ENCODE results near the gene GRPEL1.
"Not testable (repeated sequence)": the region's sequence is repeated elsewhere in the genome, so short reads cannot be mapped to it uniquely, and the experiment has no call there.

GRPEL1 gene

DNA sequence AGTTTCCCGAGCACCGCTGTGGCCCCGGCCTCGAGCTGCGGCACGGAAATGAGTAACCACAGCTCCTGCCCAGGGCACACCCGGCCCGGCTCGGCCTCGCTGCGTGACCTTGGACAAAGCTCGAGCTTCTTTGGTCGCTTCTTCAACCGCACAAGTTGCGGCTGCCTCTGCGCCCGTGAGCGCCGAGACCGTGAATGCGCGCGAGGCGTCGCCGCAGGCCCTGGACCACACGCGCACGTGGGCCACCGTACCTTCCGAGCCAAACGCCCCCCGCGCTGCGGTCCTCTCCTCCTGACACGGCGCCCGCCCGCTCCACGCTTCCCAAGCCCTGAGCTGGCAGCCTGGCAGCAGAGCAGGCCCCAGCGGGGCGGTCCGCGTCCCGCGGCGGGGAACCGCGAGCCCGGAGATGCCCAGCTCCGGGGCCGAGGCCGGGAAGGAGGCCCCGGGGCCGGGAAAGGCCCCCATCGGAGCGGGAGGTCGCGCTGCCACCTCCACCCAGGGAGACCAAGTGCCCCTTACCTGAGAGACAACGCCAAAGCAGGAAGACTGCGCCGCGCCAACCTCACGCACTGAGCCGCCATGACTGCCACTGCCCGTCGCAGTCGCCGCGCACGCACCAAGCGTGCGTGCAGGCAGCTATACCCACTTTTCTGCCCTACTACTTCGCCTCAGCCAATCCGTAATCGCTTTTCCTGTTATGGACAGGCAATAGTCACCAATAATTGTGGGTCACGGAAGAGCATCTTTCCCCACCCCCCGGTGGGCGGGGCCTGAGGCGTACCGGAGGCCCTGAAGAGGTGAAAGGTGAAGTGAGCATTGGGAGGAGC lies at the start of gene GRPEL1:
Gene GRPEL1, minus strand, starts transcription at position 613 of the 827 bp plus-strand sequence. Its CDS starts 32 bp downstream, at position 581.
- DNase-seq (ENCODE audit: low spot score) = peak; percentile 100

DNA sequence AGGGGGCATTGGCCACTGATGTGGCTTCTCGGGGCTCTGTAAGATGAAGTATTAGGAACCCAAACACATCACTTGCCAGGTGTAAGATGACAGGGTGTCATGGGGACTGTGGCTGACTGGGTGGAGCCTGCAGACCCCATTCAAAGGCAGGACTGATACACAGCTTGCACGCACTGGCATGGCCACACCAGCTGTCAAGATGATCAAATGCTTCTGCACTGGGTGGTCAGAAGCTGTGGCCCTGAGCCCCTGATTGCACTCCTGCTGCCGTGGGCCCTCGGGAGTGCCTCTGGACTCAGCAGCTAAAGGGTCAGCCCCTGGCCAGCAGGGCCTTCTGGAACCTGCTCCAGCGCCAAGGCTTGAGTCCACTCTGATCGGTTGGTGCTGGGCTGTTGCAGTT lies 48.8 kb upstream of the GRPEL1 start:
- no peak for DNase-seq (ENCODE audit: low spot score)

DNA sequence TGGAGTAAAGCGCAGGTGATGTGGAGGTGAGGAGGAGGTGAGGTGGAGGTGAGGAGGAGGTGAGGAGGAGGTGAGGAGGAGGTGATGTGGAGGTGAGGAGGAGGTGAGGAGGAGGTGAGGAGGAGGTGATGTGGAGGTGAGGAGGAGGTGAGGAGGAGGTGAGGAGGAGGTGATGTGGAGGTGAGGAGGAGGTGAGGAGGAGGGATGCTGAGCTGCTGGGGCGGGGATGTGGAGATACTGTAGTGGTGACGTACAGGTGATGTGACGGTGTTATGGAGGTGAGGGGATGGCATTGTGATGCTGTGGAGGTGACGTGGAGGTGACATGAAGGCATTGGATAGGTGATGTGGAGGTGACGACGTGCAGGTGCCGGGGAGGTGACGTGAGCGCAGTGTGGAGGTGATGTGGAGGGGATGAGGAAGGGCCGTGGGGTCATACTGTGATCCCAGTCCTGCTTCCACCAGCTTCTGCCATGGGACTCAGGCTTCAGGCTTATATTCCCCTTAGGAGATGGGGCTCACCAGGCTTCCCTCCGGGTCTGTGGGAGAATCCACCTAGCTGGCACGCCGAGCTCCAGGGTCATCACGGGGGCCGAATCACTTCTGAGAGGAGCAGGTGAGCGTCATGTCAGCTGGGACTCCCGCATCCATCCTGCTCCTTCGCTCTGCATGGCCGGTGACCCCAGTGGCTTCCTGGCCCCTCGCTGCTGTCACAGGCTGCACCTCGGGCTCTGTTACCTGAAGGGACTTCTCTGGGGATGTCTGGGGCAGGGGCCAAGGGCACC lies 47.9 kb upstream of the GRPEL1 start:
- DNase-seq (ENCODE audit: low spot score) = no peak

DNA sequence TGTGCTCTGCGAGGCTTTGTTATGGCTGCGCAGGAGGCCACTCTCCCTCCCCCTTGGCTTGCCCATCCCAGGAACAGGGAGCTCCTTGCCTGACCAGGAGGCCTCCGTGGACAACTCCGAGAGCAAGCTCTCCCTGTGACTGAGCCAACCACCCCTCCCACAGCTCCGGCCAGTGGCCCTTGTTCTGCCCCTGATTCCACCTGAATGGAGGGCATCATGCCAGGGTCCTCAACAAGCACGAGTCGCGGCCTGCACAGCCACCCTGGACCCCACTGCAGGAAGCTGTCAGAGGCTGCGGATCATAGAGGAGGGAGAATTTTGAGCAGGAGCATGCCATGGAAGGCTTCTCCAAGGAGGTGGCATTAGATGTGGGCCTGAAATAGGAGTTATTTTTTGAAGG lies 44.8 kb upstream of the GRPEL1 start:
- DNase-seq (ENCODE audit: low spot score) = no peak

DNA sequence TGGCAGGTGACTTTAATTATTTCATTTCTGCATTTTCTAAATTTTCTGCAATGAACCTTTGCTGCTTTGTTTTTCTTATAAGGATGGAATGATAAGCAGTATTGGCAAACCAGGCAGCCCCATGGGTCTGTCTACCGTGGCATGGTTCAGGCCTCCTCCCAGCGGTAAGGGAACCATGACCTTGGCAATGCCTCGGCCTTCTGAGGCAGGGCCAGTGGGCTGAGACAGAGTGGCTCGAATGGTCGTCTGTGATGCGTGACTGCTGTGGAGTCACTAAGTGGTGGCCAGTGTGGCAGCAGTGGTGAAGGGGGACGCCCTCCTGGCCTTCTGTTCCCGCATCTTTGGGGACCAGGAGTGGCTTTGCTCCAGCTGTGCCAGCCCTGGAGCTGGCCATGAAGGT lies 43.6 kb upstream of the GRPEL1 start:
- DNase-seq (ENCODE audit: low spot score) = no peak

DNA sequence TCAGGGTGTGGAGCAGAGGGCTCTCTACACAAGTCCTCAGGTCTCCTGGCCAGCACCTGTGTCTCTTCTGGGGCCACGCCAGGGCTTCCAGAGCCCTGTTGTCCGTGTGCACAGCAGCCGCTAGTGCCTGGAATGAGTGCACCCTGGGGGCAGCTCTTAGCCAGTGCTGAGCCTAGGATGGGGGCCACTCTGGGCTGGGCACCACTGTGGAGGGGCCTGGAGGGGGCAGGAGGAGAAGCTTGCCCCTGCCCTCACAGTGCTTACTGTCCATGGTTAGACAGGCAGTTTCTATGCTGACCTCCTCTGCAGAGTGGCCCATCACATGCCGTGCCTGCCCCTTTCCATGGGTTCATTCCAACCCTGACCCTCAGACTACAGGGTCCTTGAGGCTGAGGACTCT lies 42.7 kb upstream of the GRPEL1 start:
- DNase-seq (ENCODE audit: low spot score) = no peak

DNA sequence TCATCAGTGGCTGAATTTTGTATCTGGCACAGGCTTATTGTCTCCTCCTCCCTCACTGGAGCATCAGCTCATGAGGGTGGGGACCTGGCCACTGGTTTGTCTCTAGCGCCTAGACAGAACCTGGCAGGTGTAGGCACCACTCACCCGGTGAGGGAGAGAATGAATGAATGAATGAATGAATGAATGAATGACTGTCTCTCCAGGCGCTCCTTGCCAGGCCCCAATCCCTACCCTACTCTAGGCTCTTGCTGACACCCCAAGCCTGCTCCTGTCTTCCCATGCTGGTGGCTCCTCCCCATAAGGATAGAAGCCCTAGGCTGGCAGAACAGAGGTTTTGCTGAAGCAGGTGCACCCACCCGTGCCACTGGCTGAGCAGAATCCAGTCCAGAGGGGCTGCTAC lies 41.3 kb upstream of the GRPEL1 start:
- DNase-seq (ENCODE audit: low spot score) = no peak

DNA sequence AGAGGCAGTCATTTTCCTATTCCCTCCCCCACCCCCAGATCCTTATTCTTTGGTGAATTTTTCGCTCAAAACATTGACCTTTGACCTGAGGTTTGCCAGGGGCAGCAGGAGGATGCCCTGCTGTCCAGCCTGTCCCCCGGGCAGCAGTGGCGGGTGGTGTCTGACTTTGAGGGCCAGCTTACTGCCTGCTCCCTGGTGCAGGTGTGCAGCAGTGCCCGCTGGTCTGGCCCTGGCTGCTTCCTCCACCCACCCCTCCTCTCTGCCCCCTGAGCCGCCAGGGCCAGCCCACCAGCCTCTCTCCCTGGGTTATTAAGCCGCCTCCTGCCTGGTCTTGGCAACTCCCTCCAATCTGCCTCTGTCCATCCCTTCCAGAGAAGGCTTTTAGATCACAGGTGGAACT lies 40.8 kb upstream of the GRPEL1 start:
- DNase-seq (ENCODE audit: low spot score) = no peak

DNA sequence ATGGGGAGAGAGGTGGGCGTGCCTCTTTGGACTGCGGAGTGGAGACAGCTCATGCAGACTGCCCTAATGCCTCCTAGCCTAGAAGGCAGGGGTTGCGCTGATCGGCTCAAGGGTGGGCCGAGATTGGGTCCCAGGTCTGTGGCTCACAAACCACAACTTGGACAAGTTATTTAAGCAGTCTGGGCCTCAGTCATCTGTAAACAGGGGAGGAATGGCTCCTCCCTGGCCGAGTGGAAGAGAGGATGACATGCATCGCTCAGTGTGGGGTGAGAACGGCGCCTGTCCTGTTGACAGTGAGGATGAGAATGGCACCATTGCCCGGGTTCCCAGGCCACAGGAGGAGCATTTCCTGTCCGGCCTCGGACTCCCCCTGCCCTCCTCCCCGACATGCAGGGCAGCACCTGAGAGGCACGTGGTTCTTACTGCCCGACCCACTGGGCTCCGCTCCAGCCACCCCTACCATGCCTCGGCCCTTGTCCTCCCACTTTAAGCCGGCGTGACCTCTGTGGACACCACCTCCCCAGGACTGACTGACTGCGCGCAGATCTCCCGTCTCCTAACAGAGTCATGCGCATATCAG lies 40.3 kb upstream of the GRPEL1 start:
- DNase-seq (ENCODE audit: low spot score) = no peak

DNA sequence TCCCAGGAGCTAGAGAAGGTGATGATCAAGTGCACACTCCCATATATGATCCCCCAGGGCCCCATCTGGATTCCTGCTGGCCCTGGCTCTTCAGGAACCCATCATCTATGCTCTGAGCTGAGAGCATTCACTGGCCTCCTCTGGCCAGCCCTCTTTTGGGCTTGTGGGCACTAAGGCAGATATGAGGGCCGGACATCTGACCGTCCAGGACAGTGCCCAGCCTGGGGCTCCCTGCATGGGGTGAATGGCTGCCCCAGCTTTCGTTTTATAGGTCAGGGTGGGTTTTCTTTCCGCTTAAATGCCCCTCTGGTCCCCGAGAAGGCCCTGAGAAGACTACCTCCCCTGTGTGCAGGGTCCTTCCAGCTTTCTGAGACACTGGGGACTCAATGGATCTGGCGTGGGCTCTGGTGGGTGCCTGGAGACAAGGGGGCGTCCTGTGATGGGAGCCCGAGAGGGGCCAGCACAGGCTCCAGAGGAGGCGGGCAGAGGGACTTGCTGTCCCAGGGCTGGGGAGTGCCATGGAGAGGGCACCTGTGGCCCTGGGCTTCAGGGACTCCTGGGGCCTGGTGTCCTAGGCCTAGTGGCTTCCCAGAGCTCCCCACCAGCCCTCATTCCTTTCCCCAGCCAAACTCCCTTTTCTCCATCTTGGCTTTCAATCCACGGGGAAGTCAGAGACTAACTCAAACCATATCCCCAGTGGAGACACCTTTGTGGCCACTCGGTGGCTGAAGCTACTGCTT lies 39.5 kb upstream of the GRPEL1 start:
- DNase-seq (ENCODE audit: low spot score) = no peak

DNA sequence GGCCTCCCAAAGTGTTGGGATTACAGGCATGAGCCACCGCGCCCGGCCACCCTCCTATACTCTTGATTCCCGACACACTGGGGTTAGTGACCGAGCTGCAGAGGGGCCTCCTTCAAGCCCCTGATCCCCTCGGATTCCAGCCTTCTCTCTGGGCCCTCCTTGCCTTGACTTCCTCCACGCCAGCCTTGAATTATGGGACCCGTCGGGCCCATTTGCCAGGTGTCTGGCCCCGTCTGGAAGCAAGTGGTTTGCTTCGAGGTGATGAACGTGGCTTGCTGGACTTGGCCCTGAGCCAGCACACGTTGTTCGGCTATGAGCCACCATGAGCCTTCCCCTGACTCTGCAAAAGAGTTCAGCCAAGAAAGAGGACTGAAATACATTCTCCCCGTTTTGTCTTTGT lies 37.4 kb upstream of the GRPEL1 start:
- DNase-seq (ENCODE audit: low spot score) = no peak

DNA sequence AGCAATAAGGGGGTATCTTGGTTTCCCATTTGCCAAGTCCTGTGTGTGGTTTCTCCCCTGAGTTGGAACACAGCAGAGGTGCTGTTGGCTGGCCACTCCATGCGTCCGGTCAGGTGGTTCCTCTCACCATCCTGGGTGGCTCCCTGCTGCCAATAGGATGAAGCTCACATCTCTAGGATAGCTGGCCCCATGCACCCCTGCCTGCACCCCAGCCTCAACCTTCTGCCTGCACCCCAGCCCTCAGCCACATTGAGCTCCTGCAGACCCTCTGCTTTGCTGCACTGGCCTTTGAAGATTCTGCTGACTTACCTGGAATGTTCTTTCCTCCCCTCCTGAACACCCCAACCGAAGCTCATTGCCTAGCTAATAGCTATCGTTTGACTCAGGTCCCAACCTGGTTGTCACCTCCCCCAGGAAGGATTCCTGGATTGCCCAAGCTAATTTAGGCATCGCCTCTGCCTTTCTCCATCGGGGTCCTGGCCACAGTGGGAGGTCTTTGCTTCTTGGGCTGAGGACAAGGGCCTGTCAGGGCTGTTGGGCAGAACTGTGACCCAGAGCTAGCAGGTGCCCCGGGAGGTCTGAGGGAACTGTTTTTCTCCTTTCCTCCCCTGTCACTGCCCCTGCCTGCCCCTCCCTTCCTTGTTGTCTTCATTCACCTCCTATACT lies 36.6 kb upstream of the GRPEL1 start:
- DNase-seq (ENCODE audit: low spot score) = no peak

DNA sequence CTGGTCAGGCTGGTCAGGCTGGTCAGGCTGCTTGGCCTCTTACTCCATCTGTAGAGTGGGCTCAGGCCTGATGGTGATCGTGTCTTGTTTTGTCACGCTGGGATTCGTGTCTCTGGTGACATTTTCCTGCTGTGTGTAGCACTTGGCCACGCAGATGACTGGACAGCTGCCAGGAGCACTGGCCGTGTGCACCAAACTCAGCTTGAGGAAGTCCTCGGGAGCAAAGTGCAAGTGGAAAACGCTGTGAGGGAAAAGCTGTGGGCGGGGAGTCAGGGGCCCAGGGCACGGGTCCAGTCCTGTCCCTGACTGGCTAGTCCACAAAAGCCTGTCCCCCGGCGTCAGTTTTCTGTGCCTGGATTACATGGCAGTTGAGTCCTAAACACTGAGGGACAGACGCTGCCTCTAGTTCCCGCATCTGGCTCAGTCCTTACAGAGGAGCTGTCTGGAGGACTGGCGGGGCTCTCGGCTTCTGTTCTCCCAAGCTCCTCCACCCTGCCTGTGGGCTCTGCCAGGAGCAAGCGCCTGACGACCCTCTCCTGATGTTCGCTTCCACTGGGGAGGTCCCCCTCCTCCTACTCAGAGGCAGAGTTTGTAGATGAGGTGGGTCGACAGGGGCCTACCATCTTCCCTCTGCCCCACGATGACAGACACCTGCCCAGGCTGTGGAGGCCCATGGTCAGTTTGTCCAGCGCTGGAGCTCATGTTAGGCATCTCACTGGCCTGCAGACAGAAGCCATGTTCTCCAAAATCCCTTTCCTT lies 35.9 kb upstream of the GRPEL1 start:
- no peak for DNase-seq (ENCODE audit: low spot score)

DNA sequence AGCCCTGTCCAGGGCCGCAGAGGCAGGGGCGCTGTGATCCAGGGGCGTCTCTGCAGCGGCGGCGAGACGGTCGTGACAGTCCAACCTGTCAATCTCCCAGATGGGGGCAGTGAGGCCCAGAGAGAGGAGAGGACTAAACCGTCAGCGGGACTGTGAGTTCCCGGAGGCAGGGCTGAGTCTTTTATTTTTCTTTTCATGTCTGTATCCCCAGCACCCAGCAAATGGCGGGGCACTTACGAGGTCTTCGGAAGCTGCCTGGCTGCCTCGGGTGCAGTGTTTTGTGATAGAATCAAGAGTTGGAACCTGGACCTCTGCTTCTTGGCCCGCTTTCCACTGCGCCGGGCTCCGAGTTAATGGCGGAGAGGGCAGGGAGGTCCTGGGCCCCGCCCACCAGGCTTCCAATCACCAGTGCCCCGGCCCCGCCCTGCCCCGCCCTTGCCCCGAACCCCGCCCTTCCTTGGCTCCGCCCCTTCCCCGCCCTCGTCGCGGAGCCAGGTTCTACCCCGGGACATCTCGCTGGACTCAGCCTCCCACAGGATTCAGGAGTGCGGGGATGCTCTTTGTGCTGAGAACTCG lies 35.3 kb upstream of the GRPEL1 start:
- DNase-seq (ENCODE audit: low spot score) = peak; percentile 68

DNA sequence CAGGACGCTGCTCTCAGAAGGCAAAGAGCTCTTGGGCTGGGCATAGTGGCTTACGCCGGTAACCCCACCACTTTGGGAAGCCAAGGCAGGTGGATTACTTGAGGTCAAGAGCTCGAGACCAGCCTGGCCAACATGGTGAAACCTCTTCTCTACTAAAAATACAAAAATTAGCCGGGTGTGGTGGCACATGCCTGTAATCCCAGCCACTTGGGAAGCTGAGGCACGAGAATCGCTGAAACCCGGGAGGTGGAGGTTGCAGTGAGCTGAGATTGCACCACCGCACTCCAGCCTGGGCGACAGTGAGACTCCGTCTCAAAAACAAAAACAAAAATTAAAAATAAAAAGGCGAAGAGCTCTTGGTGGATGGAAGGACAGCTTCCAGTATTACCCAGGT lies 34.6 kb upstream of the GRPEL1 start:
- not testable (repeated sequence) for DNase-seq (ENCODE audit: low spot score)

DNA sequence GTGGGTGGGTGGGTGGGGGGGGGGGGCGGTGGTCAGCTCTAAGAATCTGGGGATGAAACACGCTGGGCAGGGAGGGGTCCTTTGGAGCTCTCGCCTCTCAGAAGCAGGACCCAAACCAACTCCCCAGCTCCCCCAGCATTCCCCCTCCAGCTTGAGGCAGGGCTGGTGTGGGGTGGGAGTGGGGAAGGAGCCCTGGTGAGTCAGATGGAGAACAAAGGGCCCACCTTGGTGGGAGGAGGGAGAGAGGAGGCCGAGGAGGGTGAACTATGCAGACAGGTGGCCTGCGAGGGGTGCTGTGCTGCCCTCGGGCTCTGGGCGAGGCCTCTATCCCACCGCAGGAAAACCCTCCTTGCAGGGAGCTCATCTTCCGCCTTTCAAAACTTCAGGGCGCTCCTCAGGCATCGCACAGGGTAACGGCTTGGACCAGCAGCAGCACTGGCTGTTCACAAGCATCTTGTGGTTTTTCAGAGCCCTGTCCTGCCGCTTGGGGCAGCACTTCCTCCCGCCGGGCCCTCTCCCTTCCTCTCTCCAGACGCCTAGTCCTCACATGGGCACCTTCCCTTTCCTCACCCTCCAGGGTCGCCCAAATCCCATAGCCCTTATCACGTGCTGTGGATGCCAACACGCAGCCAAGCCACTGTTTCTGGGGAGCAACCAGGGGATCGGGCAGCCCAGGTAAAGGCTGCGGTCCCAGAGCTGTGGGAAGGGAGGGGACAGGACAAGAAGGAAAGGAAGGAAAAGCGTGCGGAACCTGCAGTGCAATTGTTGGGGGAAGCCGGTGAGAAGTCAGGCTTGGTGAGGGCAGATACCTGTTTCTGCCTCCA lies 34.0 kb upstream of the GRPEL1 start:
- peak; percentile 57 for DNase-seq (ENCODE audit: low spot score)

DNA sequence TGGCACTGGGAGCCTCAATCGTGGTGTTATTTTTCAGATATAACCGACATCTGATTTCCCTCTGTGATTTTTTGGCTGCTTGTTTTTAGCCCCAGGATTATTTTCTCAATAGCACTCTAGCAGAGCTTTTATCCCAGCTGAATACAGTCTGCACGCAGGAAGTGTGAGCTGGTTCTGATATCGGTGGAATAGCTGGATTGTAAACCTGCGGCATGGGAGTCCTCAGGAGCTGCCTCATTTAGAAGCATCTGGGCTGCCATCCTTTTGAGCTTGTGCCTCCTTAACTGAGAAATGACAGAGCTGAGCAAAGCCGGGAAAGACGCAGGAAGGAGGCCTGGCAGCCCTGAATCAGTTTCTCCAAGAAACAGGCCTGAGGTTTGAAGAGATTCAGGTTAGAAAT lies 28.4 kb upstream of the GRPEL1 start:
- DNase-seq (ENCODE audit: low spot score) = no peak

DNA sequence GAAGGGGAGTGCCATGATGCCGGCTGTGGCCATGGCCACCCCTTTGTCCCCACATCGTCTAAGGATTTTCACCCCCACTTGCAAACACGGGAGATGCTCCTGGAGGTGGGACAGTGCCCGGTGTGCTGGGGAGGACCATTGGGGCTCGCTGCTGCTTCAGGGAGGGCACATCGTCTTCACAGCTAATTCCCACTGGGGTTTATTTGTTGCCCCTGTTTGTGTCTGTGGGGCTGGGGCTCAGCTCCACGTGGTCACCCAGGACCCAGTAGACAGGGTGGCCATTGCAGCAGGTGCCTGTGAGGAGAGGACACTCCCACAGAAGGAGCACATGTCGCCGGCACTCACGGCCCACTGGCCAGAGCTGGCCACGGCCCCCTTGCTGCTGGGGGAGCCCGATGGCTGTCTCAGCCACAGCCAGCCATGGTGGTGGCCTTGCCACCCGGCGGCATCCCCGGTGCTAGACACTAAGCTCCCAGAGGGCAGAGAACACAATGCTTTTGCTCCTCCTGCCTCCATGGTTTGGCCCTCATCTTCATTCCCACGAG lies 27.8 kb upstream of the GRPEL1 start:
- DNase-seq (ENCODE audit: low spot score) = no peak

DNA sequence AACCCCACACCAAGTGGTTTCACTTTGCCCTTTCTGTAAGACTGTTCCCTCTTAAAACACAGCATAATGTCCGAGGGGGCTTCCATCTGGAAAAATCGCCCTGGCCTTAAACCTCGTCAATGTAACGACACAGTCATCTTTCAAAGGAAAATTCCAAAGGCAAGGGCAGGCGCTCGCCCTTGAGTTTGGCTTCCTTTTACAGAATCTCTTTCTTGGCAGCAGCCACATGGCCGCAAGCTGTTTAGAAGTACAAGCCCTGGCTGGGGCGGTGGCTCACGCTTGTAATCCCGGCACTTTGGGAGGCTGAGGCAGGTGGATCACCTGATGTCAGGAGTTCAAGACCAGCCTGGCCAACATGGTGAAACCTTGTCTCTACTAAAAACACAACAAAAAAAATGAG lies 27.1 kb upstream of the GRPEL1 start:
- DNase-seq (ENCODE audit: low spot score) = no peak

DNA sequence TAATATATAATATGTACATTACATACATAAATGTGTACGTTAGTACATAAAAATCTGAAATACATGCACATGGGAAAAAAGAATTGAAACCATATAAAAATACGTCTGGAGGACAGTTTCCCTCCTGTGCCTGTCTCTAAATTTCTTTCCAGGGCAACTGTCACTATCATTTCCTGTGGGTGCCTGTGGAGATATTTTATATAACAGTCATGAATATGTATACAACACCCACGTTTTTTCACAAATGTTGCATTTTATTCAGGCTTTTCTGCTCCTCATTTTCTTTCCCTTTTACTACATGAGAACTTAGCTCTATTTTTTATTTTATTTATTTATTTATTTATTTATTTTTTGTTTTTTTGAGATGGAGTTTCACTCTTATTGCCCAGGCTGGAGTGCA lies 24.2 kb upstream of the GRPEL1 start:
- no peak for DNase-seq (ENCODE audit: low spot score)
